Kasumi-1 (cell line): ENCODE results near the gene ASGR1.

Experiments
- DNase-seq, 2 experiments: peaks; one replicate each; lab custom pipeline; 2025; lab: John Stamatoyannopoulos, UW

ASGR1 gene

DNA sequence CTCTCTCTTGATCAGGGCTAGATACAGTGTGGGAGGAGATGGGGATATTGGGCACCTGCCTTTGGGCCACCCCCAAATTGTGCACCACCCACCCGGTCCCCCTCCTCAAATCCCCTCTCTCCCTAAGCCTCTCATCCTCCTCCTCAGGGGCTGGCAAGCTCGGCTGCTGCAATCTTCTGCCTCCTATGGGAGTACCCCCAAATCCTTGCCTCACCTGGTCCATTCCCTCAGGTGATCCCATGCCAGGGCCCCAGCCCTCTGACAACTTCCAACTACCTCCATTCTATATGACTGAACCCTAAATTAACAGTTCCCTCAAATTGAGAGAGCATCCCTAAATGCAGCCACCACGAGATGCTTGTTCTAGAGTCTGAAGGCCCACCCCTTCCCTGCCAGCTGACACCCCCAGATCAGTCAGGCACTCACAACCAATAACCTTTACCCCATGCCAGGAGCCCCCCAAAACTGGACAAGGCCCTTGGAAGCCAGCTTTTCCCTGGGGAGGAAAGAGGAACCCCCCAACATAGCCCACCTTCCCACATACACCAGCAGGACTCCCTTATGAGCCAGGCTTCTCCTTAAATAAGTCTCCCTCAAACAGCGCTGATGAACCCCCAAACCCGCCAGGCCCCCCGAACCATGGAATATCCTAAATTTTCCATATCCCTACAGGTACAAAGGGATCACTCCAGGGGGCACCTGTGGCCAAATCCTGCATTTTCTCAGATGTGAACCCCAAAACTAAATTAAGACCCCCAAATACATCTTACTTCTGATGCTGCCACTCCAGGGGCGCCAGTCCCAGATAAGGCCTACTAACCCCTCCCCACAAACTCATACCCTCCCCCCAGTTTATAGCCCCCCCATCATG lies 37.3 kb upstream of the ASGR1 start:
- no peak for DNase-seq

DNA sequence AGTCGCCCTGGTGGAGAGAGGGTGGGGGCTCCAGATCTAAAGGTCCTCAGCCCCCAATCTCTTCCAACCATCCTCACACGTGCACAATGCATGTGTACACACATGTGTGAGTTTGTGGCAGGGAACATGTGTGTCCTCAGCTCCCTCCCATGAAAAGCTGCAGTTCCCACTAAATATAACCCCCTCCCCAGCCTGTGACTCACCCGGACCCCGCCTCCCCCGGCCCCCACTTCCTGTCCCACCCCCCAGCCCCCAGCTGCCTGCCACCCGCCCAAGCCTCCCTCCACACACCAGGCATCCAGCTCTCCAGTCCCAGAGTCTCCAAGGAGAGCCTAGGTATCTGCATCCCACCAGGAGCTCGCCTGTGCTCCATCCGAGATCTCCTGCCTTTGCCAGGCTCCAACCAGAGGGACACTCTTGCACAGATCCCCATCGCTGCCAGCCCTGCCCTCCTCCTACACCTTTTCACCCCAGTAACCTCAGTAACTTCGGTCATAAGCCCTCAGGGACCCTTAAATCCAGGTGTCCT lies 36.5 kb upstream of the ASGR1 start:
- DNase-seq = no peak

DNA sequence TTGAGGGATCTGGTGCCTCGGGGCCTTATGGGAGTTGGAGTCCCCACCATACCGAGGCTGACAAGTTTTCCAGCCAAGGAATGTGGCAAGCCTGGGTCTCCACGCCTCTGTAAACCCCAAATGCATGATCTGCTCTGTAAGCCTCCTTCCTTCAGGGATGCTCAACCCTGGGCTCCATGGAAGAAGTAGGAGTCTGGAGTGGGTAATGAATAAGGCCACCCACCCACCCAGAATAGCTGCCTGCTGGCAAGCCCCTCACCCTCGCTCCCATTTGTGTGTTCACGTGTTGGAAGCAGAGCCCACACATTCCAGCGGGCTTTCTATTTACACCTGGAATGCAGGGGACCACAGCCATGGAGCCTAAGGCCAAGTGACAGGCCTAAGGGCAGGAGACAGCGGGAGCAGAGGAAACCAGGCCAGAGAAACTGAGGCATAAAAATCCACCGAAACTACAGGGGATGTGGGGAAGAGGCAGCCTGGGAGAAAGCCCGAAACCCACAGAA lies 36.0 kb upstream of the ASGR1 start:
- DNase-seq = no peak

DNA sequence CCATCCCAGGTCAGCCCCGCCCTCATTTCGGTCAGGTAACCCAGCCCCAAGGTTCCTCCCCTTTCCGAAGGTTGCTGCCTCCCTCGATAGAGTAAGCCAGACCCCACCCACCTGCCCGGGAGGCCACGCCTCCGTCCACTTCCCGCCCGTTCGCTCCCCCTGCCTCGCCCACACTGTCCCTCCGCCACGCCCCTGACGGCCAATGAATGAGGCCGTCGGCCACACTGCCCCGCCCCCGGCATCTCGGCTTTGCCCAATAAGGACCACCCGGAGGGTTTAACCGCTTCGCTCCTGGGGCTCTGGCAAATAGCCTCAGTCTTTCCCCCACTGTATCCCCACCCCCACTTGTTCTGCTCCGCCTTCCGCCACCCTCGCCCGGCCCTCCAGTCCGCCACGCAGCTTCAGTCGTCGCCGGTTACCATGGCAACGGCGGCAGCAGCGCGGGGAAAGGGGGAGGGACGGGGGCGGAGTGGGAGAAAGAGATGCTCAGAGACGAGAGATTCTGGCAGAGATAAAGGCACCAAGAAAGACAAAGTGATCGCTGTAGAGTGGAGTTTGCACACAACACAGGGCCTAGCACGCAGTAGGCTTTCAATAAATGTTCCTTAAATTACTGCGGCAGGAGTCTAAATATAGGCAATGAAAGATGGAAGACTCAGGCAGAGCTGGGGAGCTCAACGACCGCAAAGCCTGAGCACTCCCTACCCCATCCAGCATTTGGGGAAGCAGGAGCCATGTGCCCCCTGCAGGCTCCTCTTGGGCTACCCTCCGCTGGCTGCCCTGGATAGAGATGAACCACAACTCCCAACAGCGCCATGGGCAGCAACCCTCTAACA lies 35.3 kb upstream of the ASGR1 start:
- DNase-seq = peak; percentile 82 to 83

DNA sequence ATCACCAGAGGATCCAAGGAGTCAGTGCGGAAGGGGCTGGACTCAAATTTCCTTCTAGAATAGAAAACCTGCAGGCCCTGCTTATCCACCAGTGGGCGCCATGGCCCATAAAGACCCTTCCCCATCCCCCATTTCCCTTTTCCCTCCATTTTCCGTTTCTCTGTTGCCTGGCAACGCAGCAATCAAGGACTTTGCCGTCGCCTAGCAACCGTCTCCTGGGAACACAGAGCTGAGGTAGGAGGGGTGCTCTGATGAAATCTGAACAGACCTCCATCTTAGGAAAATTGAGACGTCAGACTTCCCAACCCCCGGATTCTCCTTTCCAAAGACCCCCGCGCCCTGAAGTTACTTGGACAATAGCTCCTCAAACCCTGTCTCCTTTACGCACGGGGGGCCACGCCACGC lies 34.7 kb upstream of the ASGR1 start:
- peak; percentile 32 to 46 for DNase-seq

DNA sequence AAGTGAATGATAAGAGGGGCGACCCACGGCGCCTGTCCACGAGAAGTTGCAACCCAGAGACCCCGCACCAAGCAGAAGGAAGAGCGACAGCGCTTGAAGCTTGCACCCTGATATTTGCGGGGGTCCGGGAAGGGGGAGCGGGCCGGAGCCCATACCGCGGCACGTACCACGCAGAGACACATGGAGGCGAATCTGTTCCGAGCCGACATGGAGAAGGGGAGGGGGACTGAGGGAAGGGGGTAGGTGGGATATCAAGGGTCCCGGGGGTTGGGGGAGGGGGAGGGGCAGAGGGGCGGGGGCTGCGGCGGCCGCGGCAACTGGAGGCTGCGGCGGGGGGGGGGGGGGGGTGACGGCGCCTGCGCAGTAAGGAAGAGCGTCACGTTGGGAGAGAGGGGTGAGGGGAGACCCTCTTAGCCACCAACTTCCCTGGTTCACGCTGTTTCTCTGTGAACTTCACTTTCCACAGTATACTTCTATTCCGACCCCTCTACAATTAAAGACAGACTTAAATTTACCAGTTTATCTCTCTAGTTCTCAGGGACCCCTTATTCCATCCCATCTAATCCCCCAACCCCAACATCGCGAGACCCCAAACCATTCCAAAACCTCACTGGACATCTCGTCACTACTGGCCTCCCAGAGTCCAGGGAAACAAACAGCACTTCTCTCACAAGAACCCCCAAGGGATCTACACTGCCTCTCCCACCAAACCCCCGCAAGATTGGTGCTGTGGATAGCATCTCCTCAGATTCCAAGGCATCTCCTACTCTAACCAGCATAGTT lies 32.5 kb upstream of the ASGR1 start:
- DNase-seq = no peak

DNA sequence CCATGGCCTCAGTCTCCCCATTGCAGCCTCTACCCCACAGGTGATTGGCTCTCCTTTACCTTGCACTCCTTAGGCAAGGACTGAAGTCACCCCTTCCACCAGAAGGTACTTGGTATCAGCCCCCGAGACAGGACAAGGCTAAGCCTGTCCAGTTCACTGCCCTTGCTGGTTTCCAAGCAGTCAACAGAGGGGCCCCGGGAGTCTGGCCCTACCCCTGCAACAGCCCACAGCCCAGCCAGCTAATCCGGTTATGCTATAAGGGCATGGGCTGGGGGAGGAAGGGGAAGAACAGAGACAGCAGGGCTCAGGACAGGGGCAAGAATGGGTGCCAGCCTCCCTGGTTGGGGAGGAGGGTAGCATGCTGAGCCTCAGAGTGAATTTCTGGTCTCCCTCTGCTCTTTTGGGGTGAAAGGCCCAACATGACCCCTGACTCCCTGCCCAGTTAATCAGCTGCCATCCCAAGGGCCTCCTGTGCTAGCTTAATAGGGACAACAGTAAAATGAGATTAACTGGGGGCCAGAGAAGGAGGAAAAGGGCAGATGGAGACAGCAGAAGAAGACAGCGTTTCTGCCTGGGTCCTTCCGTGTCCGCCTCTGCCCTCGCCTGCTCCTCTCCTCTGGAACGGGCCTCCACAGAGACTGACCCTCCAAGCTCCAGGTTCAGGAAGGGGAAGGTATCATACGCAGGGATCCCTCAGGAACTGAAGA lies 29.7 kb upstream of the ASGR1 start:
- no peak for DNase-seq

DNA sequence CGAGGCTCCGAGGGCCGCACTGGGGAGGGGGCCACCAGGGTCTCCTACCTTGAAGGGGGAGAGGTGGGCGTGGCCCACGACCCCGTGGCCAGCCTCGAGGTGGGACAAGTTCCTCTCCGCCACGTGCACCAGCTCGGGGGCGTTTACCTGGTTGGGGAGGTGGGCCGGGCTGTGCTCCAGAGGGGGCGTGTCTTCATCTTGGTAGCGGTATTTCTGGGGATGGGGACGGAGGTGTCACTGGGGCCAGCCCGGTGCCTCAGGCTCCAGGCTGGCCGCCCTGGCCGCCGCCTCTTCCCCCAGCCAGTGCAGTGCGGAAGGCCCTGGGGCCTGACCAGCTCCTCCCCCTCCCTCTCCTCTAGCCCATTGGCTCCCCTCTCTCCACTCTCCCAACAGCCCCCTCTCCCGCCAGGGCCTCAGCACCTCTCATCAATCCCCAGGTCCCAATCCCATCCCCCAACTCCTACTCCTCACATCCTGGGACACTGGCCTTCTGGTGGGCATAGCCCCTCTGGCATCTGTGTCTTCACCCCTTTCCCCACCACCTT lies 28.9 kb upstream of the ASGR1 start:
- no peak for DNase-seq

DNA sequence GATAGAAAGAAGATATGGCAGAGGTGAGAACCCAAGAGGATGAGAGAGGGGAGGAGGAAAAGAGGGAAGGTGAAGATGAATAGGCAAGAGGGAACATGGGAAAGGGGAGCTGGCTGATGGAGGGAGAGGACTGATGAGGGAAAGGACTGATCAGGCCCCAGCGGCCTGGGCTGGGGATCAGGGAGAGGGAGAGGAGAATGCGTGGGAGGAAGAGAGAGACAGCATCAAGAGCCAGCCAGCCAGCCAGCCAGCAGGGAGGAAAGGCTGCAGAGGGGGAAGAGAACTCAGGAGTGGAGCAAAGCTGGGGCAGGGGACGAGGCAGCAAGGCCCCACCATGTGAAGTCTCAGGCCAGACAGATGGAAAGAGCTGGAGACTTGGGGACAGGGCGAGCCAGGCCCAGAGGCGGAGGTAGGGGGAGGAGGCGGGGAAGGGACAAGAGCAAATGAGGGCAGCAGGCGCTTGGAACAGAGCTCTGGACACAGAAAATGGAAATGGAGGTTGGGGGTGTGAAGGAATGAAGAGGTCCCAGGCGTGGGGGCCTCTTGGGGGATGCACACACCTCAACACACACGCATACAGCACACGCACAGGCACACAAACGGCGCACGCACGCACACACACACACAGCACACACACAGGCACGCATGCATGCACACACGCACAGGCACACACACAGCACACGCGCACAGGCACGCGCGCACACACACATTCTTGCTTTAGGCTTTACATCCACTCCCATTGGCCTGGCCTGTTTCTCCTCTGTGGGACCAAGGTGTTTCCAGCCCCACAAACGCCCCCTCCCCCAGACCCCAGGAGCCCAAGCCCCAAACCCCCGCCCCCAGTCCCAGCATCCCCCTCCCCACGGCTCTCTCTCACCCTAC lies 28.2 kb upstream of the ASGR1 start:
- no peak for DNase-seq

DNA sequence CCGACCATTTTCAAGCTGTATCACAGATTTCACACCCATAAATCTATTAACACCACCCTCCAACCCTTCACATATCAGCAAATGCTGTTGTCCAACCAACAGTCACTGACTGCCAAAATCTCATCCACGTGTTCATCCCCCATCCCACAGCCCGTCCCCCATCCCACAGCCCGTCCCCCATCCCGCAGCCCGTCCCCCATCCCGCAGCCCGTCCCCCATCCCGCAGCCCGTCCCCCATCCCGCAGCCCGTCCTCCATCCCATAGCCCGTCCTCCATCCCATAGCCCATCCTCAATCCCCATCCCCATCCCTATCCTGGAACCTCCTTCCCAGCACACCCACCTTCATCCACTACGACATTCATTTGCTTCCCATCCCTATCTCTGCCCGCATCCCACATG lies 26.4 kb upstream of the ASGR1 start:
- no peak for DNase-seq

DNA sequence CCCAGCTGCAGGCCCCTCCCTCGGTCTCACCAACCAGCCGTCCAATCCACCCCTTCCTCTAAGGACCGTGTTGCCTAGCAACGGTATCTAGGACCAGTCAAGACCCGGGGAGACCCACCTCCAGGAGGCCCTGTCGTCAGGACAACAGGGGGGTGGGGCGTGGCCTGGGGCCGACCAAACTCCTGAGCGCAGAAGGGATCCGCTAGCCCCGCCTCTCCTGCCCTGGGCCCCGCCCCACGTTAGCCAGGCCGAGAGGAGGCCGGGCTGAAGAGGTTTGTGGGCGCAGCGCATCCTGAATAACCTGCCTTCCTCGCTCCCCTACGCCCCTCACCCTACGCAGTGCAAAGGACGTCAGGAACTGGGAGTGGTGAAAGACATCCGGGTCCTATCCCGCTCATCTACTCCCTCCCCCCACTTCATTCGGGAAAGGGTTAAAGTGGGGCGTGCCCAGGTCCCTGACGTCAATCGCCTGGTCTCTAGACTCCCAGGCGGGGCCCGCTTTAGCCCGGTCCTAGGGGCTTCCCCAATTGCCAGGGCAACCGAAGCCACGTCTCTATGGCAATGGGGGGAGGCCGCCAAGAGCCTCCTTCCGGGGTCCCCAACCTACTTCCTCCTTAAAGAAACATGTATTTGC lies 25.8 kb upstream of the ASGR1 start:
- DNase-seq = peak; percentile 52 to 67

DNA sequence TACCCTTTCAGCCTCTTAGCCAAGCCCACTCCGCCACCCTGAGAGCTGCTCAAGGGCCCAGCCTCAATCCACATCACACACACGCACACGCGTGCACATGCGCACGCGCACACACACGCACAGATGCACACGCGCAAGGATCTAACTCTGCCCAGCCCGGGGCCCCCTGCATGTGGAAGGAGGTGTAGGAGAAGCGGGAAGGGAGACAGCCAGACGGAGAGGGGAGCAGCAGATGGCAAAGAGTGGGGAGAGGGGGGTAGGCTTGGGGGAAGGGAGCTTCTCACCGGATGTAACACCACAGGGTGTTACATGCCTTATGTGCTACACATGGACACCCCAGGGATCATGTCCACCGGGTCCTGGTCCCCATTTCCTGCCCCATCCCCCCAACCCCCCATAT lies 25.2 kb upstream of the ASGR1 start:
- DNase-seq = no peak

DNA sequence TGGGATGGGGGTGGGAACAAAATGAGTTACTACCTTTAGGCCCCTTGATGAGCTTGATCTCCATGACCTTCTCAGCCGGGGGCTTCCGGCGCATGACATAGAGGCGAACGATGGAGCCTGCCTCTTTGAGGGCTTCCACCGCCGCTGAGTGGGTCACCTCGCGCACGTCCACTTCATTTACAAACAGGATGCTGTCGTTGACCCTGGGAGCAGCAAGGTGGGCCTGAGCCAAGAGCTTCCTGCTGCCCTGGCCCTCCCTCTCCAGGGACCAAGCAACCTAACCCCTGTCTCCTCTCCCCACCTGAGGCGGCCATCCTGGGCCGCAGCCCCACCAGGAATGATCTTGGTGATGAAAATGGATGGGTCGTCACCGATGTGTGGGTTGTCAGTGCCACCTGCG lies 24.2 kb upstream of the ASGR1 start:
- no peak for DNase-seq

DNA sequence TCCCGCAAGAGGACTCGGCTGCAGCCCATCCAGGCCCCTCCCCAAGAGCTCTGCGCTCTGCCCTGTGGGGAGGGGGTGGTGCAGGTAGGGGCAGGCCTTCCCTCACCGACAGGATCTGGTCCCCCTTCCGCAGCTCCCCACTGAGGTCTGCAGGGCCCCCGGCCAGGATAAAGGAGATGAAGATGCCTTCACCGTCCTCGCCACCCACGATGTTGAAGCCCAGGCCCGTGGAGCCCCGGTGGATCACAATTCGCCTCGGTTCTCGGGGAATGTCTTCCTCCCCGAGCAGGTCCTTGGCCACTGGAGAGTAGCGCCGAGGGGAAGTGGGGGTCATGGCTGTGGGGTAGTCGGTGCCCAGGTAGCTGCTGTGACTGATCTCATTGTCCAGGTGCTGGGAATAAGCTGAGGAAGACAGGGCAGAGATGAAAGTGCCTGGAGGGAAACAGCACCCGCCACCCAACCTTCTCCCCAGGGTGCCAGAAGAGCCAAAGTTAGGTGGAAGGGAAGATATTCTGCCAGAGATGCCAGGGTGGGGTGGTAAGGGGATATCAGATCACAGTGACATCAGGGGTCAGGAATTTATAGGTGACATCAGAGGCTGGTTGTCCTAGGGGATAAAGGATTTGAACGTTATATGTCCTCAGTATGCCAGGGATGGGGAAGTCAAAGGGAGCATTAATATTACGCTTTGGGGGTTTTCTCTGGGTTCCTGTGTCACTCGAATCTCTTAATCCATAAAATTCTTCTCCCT lies 17.7 kb upstream of the ASGR1 start:
- no peak for DNase-seq

DNA sequence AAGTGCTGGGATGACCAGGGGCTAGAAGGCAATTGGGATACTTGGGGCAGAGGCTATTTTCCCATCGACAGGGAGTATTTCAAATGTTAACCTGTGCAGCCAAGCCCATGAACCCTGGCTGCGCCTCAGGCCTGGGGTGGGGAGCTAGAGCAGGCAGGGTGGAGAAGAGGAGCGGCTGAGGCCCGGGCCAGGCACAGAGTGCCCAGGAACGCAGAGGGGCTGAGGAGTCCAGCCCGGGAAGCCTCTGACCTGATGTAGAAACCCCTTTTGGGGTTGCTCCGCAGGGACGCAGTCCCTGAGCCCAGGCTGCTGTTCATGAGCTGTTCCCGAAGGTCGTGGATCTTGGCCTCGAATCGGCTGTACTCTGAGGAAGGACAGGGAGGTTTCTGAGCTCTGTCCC lies 16.8 kb upstream of the ASGR1 start:
- no peak for DNase-seq

DNA sequence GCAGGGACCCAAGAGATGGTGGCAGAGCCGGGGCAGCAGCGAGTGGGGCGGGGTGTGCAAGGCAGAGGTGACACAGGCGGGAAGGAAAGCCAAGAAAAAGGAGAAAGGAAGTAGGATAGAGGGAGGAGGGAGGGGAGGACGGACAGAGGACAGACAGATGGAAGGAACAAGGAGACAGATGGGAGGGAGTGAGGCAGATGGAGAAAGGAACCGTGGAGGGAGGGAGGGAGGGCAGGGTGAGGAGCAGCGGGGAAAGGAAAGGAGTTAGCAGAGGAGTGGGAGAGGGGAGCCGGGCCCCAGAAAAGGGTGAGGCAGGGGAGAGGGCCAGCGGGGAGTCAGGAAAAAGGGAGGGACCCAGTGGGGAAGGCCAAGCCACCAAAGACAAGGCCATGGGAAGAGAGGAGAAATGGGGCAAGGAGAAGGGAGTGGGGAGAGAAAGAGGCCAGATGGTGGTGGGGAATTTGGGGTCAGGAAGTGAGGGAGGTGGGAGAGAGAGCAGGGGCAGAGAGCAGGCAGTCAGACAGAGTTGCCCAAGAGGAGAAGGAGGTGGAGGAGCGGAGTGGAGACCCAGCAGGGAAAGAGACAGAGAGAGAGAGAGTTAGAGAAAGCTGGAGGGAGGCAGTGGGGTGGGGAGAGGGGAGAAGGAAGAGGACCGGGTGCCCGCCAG lies 13.2 kb upstream of the ASGR1 start:
- DNase-seq = no peak

DNA sequence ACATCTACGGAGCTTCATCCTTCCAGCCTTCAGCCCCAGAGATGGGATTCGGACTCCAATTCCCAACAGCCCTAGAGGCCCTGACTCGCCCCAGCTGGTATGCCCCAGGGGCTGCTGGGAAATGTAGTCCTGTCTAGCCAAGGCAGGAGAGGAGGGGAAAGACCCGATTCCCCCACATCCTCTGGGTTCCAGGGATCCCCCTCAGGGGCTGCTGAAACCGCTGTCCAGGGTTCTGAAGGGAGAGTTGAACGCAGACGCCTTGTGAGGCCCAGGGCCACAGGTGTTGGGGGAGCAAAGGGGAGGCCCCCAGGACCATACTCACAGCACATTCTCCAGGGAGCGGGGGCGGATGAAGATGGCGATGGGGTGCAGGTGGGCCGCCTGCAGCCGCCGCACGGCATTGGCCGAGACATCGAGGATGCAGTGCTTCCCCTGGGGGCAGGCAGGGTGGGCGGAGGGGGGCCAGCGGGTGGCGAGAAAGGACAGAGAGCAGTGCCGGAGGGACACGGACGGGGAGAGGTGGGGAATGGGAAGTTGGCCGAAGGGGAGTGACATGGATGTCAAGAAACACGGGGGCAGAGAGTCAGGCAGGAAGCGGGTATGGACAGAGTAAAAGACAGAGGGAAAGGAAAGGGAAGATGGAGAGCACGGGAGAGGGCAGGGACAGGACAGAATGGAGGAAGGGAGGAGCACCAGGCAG lies 12.6 kb upstream of the ASGR1 start:
- DNase-seq = peak; percentile 13 to 16

DNA sequence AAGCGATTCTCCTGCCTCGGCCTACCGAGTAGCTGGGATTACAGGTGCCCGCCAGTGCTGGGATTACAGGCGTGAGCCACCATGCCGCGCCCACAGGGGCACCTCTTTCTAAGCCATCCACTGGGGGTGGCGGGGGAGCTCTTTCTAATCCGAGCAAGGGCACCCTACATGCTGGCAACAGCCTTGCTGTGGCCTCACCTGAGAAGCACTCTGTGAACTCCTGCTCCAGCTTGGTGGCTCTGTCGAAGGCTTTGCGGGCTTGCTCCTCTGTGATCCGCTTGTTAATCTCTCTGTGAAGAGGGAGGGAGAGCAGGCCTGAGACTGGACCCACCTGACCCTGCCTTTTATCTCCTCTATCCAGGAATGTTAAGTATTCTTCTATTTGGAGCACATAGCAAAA lies 11.9 kb upstream of the ASGR1 start:
- no peak for DNase-seq
